Measurements from ENCODE around the gene TRIM3. TPM values are rescaled to one million over a fixed set of nuclear protein-coding genes. Genes with fewer than 3 reads are reported as not detected.

Gene TRIM3
- total RNA-seq, 6 experiments from 2014 or later: 14.3 to 19.1 (median 17.4) TPM

- H3K4me1 Mint-ChIP-seq (ENCODE audit: low read depth): peaks cover 36% of the 10 kb centered on the region
- H3K4me3 Mint-ChIP-seq: peak within 1 kb of the TSS; percentile 98
- peak; percentile 97 for DNase-seq
- peaks cover 5% of the 10 kb centered on the region; the same call in 1 of the 2 replicates for H3K27me3 Mint-ChIP-seq (ENCODE audit: insufficient read depth)
- H3K27ac Mint-ChIP-seq: peak within 1 kb of the TSS; percentile 98
- no peaks in the 10 kb centered on the region for H3K9me3 Mint-ChIP-seq
- peaks cover 53% of the 10 kb centered on the region for H3K36me3 Mint-ChIP-seq (ENCODE audit: low read depth)
- TF ChIP-seq CTCF (IDR thresholded peaks at IDR 0.05): no peak
These were observed 7.5 kb upstream of the TRIM3 start, which contains the start of the genes ARFIP2 and TIMM10B for GRCh38 chr11:6481012-6481923. ARFIP2 (minus strand) TSS chr11:6481331; CDS start chr11:6480421, 910 bp downstream. TIMM10B (plus strand) TSS chr11:6481501; CDS start chr11:6481517, 16 bp downstream.

DNA sequence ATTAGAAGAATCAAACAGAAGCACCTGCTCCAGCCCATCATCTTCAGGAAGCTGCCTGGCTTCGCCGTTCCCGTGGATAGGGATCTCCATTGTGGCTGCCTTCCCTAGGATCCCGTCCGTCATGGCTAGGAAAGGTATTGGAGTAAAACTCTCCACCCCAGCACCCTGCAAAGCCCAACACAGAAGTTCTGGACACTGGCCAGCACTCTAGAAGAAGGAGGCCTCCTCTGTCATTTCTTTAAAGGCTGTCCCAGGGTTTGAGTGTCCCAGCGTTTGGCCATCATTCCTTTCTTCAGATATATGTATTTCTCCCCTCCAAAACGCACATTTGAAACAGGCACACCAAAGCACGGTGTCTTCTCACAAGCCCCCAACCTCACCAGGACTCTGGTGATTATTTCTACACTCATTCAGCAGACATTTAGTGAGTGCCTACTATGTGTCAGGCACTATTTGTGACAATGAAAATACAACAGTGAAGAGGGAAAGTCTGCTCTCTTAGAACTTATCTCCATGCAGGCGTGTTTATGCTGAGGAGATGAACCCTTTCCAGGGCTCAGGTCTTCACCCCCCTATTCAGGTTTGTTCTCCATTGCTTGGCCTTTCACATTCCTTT, 6.7 kb upstream of the TRIM3 start:
- peaks cover 5% of the 10 kb centered on the region; the same call in 1 of the 2 replicates for H3K27me3 Mint-ChIP-seq (ENCODE audit: insufficient read depth)
- H3K9me3 Mint-ChIP-seq: no peaks in the 10 kb centered on the region
- DNase-seq: no peak
- peaks cover 44% of the 10 kb centered on the region for H3K4me1 Mint-ChIP-seq (ENCODE audit: low read depth)
- peaks cover 53% of the 10 kb centered on the region for H3K36me3 Mint-ChIP-seq (ENCODE audit: low read depth)
- H3K4me3 Mint-ChIP-seq: peak overlapping the region; percentile 98
- TF ChIP-seq CTCF (IDR thresholded peaks at IDR 0.05): no peak
- peak overlapping the region; percentile 98 for H3K27ac Mint-ChIP-seq

GRCh38 chr11:6476571-6476970, 2.8 kb upstream of the TRIM3 start:
- H3K27me3 Mint-ChIP-seq (ENCODE audit: insufficient read depth): peaks cover 13% of the 10 kb centered on the region
- H3K4me1 Mint-ChIP-seq (ENCODE audit: low read depth): peaks cover 58% of the 10 kb centered on the region
- peaks cover 34% of the 10 kb centered on the region for H3K36me3 Mint-ChIP-seq (ENCODE audit: low read depth)
- no peak for TF ChIP-seq CTCF (IDR thresholded peaks at IDR 0.05)
- H3K9me3 Mint-ChIP-seq: no peaks in the 10 kb centered on the region
- H3K4me3 Mint-ChIP-seq: no peak overlapping the region
- peak overlapping the region; percentile 54; the same call in 1 of the 2 replicates for H3K27ac Mint-ChIP-seq
- DNase-seq: no peak

DNA sequence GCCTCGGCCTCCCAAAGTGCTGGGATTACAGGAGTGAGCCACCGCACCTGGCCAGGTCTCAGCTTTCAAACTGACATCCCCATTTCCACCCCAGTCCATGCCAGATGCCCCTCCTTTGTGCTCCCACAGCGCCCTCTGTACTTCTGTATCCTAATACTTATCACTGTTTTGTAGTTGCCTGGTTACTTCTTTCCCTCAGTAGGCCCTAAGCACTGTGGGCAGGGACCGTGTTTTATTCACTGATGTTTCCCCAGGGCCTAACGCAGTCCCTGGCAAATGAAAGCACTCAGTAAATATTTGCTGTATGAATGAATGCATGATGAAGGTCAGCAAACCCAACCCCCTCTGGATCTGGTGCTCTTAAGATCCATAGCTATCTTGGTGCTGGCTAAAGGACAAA, 2.2 kb upstream of the TRIM3 start:
- DNase-seq: no peak
- Mint-ChIP-seq H3K27ac (peak overlapping the region; percentile 97), H3K4me3 (no peak overlapping the region), H3K9me3 (no peaks in the 10 kb centered on the region), H3K36me3 (ENCODE audit: low read depth) (peaks cover 32% of the 10 kb centered on the region), H3K27me3 (ENCODE audit: insufficient read depth) (peaks cover 12% of the 10 kb centered on the region), H3K4me1 (ENCODE audit: low read depth) (peaks cover 62% of the 10 kb centered on the region)
- TF ChIP-seq CTCF (IDR thresholded peaks at IDR 0.05): peak; percentile 20; the same call in 1 of the 2 replicates

- Mint-ChIP-seq H3K4me3 (peak overlapping the region; percentile 91), H3K27me3 (ENCODE audit: insufficient read depth) (peaks cover 10% of the 10 kb centered on the region), H3K4me1 (ENCODE audit: low read depth) (peaks cover 53% of the 10 kb centered on the region), H3K9me3 (no peaks in the 10 kb centered on the region), H3K36me3 (ENCODE audit: low read depth) (peaks cover 23% of the 10 kb centered on the region), H3K27ac (peak overlapping the region; percentile 97)
- DNase-seq: no peak
- no peak for TF ChIP-seq CTCF (IDR thresholded peaks at IDR 0.05)
These were observed 1.2 kb upstream of the TRIM3 start for GRCh38 chr11:6474806-6475500.
